ENCODE measurements around the gene CSNK1G1.

Gene CSNK1G1

GRCh38 chr15:64151727-64152506, 204.1 kb downstream of the CSNK1G1 start, which contains the start of gene SNX22:
Gene SNX22 (plus strand): TSS chr15:64151731. CDS start chr15:64151776, 45 bp downstream.
- DNase-seq = no peak

- DNase-seq = no peak
Observed at GRCh38 chr15:64149893-64150578, 205.9 kb downstream of the CSNK1G1 start.

DNA sequence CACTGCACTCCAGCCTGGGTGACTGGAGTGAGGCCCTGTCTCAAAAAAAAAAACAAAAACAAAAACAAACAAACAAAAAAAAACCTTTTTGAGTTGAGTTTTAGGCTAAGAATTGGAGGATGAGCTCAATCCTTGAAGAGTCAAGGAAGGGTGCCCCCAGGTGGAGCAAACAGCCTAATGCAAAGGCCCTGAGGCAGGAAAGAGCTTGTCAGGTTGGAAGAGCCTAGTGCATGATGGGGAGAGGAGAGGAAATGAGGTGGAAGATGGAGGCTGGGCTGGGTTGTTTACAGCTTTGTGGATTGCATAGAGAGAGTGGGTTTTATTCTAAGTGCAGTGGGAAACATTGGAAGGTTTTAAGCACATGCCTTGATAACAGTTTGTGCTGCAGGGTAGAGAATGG, 206.5 kb downstream of the CSNK1G1 start:
- DNase-seq = no peak

DNA sequence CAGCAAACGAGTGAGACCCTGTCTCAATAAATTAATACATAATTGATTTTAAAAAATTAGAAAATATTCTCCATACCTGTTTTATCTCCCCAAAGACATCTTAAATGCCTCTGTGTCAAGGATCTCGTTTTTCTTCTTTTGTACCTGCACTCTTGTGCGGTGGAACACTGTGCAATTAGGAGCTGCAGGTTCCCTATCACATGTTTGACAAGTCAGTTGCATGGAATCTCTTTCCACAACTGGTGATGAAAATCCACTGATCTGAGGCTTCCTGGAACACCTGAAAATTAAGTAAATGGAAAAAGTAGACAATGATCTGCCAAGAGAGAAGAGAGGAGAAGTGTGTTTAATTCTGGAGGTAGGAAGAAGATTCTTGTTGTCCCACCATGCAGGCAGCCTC, 207.4 kb downstream of the CSNK1G1 start:
- no peak for DNase-seq

GRCh38 chr15:64148168-64148567, 207.8 kb downstream of the CSNK1G1 start:
- no peak for DNase-seq

DNA sequence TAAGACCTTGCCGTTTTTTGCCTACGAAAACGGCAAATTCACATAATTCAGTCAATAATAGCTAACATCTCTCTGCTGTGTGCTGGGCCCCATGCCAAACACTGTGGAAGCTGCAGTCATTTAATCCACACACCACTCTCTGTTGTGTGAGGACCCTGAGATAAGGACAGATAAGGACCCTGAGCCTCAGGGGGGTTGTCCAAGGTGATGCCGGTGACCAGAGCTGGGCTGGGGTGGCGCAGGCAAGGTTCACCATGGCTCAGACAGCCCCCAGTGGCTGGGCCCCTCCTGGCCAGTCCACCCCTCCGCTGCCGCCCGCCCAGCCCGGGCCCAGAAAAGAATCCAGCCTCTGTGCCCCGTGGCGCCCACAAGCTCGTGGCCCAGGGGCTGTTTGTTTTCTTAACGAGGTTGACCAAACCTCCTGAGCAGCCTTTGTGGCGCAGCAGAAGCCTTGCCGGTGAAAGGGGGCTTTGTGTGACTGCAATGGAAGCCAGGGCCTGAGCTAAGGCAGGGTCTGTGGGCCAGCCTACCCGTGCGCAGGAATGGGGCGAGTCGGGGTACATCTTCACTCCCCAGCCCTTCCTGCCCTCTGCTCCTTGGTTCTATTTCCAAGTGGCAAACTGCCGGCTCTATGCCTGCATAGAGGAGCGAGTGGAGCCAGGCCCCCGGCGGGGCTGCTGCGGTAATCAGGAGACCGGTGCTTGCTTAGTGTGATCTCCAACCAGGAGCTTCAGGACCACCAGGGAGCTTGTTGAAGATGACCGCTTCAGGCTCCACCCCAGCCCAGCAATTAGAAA, 208.9 kb downstream of the CSNK1G1 start:
- no peak for DNase-seq

DNA sequence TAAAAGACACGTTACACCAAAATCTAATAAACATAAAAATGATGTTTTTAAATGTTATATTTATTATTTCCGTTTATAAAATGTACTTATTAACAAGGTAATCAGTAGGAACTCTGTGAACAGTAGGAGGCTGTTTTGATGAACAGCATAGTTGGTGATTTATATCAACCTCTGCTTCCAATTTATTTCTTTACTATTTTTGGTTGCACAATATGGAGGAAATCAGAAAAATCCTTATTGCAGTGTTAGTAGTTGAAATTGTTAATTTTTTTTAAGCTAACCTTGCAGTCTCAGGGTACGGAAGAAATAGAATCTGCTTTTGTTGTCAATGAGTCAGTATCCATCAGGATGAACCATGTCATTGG, 209.5 kb downstream of the CSNK1G1 start:
- DNase-seq = no peak

DNA sequence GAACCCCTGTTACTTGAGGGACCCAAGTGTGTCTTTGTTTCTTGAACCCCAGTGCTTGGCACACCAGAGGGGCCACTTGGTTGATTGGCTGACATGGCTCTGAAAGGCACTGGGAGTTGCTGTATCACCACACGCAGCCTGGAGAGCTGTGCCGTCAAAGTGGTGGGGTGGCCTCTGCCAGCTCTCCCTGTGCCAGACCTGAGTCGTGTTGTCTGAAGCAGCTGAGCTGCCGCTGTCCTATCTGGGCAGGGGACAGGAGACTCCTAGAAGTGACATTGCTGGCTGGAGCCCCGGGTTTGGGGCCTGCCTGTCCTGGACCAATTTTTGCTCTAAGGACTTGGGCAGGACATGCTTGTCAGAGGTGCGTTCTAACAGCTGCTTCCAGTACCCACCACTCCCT, 209.9 kb downstream of the CSNK1G1 start:
- no peak for DNase-seq

DNA sequence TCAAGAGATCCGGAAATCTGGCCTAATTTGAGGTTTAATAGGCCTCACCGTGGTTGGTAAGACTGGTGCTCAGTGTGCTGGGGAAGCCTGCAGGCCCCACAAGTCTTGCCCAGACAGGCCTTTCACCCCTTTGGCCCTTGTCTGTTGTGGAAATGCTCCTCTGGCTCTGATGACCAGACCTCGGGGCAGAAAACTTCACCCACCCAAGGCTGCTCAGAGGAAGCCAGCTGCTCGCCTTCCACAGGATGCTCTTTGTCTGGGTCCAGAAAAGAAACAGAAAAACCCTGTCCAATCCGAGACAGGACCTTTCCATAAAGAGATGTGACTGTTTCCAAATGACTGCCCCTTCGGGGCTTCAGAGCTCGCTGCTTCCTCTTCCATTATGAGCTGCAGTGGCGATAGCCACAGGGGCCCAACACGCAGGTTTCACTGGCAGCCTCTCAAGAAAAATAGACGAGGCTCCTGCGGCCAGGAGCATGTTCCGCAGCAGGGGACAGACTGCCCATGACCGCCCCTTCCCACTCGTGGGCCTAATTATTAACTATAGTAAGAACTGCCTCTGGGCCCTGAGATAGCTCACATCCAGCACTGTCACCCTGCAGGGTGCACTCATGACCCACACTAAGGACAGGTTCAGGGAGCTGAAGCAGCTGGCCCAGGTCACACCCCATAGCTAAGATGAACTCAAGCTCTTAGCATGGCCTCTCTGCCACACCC, 211.2 kb downstream of the CSNK1G1 start:
- DNase-seq = no peak

DNA sequence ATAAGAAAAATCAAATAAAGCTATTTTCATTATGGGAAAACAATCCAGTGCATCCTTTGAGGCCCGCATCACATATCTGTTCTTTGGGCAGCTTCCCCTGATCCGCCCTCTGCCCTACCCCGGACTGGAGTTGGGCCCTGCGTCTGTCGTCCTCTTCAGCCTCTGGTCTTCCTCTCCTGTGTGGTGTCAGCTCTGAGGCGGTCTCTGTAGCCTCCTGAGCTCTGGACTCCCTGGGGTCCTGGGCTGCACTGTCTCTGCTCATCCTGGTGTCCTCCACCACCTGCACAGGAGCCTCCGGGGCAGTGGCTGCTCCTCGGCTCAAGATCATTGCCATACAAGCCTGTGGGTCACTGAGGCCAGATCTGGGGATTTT, 211.8 kb downstream of the CSNK1G1 start:
- DNase-seq = no peak

GRCh38 chr15:64143276-64143675, 212.7 kb downstream of the CSNK1G1 start:
- DNase-seq = no peak

- no peak for DNase-seq
Observed at GRCh38 chr15:64141798-64142512, 214.0 kb downstream of the CSNK1G1 start.

DNA sequence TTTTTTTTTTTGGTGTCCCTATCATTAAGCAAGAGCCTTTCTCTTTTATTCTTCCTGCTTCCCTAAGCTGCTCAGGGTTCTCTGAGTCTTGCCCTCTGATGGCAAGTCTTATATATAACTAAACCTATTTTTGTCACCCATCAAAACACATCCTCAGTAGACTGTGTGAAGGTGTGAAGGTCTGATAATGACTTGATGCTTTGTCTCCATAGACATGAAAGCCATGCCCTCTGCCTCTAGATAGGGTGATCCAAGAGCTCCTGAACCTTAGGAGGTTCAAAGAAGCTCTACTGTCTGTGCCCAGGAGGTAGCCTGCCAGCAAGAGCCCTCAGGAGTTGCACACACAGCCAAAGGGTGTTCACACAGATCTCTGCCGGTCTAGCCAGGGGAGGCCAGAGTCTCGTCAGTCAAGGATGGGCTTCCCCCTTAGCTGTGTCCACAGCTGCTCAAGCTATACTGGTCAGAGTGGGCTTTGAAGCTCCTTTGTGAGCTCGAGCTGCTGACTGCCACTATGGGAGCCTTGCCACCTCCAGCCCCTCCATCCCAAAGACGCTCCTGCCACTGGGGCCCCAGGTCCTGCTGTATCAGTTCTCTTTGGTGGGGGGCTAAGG, 217.5 kb downstream of the CSNK1G1 start:
- DNase-seq = no peak

GRCh38 chr15:64137226-64137833, 218.6 kb downstream of the CSNK1G1 start:
- no peak for DNase-seq

DNA sequence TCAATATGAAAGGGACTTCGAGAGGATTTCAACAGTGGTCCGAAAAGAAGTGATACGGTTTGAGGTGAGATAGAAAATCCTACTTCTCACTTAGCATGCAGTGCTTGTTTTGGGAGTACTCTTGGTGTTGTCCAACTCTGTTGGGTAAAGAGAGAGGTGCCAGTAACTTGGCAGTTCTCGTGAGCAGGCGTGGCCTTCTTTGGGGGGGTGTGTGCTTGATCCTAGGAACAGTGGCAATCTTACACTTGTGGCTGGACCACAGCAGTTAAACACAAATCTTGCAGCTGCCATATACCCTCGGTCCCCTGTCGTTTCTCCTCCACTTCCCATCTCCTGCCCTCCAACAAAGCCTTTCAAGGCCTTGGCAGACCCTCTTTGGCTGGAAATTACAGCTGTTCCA, 219.6 kb downstream of the CSNK1G1 start:
- DNase-seq = no peak

DNA sequence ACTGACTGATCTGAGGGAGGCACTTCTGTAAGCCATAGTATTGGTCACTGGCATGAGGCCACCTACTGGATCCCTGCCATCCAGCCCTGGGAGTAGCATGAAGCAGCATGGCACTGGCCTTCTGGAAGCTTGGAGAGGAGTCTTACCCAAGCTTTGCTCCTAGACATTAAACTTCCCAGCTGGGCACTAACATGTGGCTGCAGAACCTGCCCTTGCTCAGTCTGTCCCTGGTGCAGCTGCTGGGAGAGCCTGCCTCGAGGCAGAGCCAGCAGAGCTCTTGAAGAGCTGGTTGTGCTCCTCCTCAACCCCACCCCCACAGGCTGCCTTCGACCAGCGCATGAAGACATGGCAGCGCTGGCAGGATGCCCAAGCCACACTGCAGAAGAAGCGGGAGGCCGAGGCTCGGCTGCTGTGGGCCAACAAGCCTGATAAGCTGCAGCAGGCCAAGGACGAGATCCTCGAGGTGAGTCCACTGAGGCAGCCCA, 221.6 kb downstream of the CSNK1G1 start:
- no peak for DNase-seq

DNA sequence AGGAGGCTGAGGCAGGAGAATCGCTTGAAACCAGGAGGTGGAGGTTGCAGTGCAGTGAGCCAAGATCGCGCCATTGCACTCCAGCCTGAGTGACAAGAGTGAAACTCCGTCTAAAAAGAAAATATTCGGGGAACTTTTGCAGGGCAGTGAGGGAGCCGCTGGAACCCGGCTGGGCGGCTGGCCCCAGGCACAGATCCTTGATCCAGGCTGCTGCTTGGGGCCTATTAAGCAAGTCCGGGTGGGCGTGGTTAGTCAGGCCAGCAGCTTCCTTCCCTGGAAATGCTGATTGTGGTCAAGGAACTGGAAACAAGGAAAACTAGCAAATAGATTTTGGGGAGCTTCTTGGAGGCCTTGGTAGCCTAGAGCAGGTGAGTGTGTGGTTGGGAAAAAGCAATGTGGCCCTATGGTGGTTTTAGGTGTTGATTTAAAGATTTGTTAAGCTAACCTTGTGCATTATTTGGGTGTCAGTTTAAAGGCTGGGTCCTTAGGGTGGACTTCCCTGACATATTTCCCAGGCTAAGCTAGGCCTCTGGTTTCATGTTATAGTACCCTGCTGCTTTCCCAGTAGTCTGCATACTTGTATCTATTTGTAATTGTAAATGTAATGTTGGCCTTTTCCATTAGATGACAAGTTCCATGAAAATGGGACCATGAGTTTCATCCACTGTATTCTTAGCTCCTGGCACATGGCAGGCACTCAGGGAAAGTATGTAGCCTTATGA, 222.2 kb downstream of the CSNK1G1 start:
- no peak for DNase-seq

GRCh38 chr15:64132217-64132616, 223.8 kb downstream of the CSNK1G1 start:
- DNase-seq = no peak

- no peak for DNase-seq
Observed at GRCh38 chr15:64131547-64131946, 224.4 kb downstream of the CSNK1G1 start.

- DNase-seq = no peak
Observed at GRCh38 chr15:64130159-64130558, 225.8 kb downstream of the CSNK1G1 start.

All from NCI-H526 treated with DMSO at 0.1 percent for 48 hours (cell line).